ENCODE measurements around the gene KNG1. TPM values are rescaled to one million over a fixed set of nuclear protein-coding genes. Genes with fewer than 3 reads are reported as not detected.
A peak's percentile ranks its signal among the peaks of the same experiment; 100 is the strongest.

Gene KNG1
- total and polyA plus RNA-seq, 8 donors: 0.26 to 1.2 (median 0.49) TPM; not detected in 2

- intact Hi-C loops (cut with DNase I): no loop called here
Observed at GRCh38 chr3:186772701-186773417, 55.7 kb downstream of the KNG1 start.

DNA sequence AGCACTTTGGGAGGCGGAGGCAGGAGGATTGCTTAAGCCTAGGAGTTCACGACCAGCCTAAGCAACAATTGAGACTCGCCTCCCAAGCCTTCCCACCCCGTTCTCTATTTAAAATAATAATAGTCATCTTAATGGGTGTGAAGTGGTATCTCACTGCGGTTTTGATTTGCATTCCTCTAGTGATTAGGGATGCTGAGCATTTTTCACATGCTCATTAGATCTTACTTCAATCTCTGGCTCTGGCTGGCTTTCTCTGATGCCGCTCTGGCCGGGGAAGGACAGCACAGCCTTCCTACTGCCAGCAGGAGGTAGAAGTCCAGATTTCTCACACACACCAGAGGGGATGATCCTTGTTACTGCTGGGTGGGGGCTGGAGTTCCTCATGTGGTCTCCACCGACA is 58.8 kb downstream of the KNG1 start:
- no peak overlapping the region for H3K27ac ChIP-seq
- DNase-seq (no peak), ATAC-seq (no peak)
- no peaks in the 10 kb centered on the region for H3K36me3 ChIP-seq
- H3K27me3 ChIP-seq: peaks cover 5 to 17% of the 10 kb centered on the region in 2 donors
- TF ChIP-seq, protein P1, sequence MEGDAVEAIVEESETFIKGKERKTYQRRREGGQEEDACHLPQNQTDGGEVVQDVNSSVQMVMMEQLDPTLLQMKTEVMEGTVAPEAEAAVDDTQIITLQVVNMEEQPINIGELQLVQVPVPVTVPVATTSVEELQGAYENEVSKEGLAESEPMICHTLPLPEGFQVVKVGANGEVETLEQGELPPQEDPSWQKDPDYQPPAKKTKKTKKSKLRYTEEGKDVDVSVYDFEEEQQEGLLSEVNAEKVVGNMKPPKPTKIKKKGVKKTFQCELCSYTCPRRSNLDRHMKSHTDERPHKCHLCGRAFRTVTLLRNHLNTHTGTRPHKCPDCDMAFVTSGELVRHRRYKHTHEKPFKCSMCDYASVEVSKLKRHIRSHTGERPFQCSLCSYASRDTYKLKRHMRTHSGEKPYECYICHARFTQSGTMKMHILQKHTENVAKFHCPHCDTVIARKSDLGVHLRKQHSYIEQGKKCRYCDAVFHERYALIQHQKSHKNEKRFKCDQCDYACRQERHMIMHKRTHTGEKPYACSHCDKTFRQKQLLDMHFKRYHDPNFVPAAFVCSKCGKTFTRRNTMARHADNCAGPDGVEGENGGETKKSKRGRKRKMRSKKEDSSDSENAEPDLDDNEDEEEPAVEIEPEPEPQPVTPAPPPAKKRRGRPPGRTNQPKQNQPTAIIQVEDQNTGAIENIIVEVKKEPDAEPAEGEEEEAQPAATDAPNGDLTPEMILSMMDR (IDR thresholded peaks at IDR 0.05): no peak
- H3K4me3 ChIP-seq: no peak overlapping the region
- H3K4me1 ChIP-seq: peaks cover 0 to 16% of the 10 kb centered on the region in 2 donors
- no peaks in the 10 kb centered on the region for H3K9me3 ChIP-seq
- intact Hi-C loops (cut with DNase I): no loop called here

More at GRCh38 chr3:186772701-186773417, 55.7 kb downstream of the KNG1 start:
- Histone ChIP-seq H3K9me3 (no peaks in the 10 kb centered on the region), H3K36me3 (no peaks in the 10 kb centered on the region), H3K4me3 (peak overlapping the region; percentile 46 to 51), H3K4me1 (peaks cover 0 to 16% of the 10 kb centered on the region in 2 donors), H3K27me3 (peaks cover 5 to 17% of the 10 kb centered on the region in 2 donors), H3K27ac (peak overlapping the region; percentile 26 to 71)
- TF ChIP-seq, protein P1 (IDR thresholded peaks at IDR 0.05): no peak
- DNase-seq: peak in 3 of 4 donors; percentile 37 to 93 (median 88)
- peak; percentile 91 for ATAC-seq

DNA sequence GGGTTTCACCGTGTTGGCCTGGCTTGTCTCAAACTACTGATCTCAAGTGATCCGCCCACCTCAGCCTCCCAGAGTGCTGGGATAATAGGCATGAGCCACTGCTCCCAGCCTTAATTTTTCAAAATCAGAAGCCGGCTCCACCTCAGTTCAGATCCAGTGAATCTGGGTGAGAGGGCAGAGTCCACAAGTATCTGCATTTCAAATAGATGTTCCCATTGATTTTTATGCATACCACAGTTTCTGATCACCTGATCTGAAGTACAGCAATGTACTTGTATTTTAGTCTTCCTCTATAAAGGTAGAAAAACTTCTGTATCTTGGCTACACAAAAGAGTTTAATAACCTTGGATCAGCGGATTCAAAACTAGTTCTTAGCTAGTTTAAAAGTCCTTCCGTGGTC is 62.0 kb downstream of the KNG1 start:
- DNase-seq (no peak), ATAC-seq (no peak)
- no peaks in the 10 kb centered on the region for H3K9me3 ChIP-seq
- intact Hi-C loops (cut with DNase I): no loop called here
- no peak overlapping the region for H3K27ac ChIP-seq
- TF ChIP-seq, protein P1 (IDR thresholded peaks at IDR 0.05): no peak
- H3K27me3 ChIP-seq: no peaks in the 10 kb centered on the region
- peaks cover 0 to 2% of the 10 kb centered on the region in 2 donors for H3K36me3 ChIP-seq
- peaks cover 0 to 8% of the 10 kb centered on the region in 2 donors for H3K4me1 ChIP-seq
- no peak overlapping the region for H3K4me3 ChIP-seq

GRCh38 chr3:186782542-186783057 is 65.4 kb downstream of the KNG1 start:
- DNase-seq (no peak), ATAC-seq (peak; percentile 6)
- H3K4me1 ChIP-seq: peaks cover 20 to 40% of the 10 kb centered on the region in 2 donors
- peak overlapping the region; percentile 97 to 98 for H3K27ac ChIP-seq
- intact Hi-C loops (cut with DNase I): no loop called here
- no peaks in the 10 kb centered on the region for H3K27me3 ChIP-seq
- peaks cover 9 to 36% of the 10 kb centered on the region in 2 donors for H3K36me3 ChIP-seq
- TF ChIP-seq, protein P1 (IDR thresholded peaks at IDR 0.05): no peak
- H3K4me3 ChIP-seq: peak overlapping the region; percentile 87 to 91
- H3K9me3 ChIP-seq: no peaks in the 10 kb centered on the region

- peaks cover 20 to 46% of the 10 kb centered on the region in 2 donors for H3K4me1 ChIP-seq
- H3K9me3 ChIP-seq: no peaks in the 10 kb centered on the region
- TF ChIP-seq, protein P1 (IDR thresholded peaks at IDR 0.05): no peak
- peak within 1 kb of the TSS; percentile 87 to 91 for H3K4me3 ChIP-seq
- DNase-seq (peak; percentile 90 to 96 (median 93)), ATAC-seq (peak; percentile 93)
- no peaks in the 10 kb centered on the region for H3K27me3 ChIP-seq
- H3K36me3 ChIP-seq: peaks cover 9 to 42% of the 10 kb centered on the region in 2 donors
- H3K27ac ChIP-seq: peak within 1 kb of the TSS; percentile 97 to 98
- intact Hi-C loops (cut with DNase I): no loop called here
Observed at GRCh38 chr3:186783058-186783730, 66.0 kb downstream of the KNG1 start, which contains the start of gene EIF4A2. Gene EIF4A2 (plus strand): TSS chr3:186783577. CDS start chr3:186783611, 34 bp downstream.
